Liver (tissue), 9 donors: ENCODE results near the gene ENPP3. TPM values are rescaled to one million over a fixed set of nuclear protein-coding genes. Genes with fewer than 3 reads are reported as not detected.

Experiments
- DNase-seq: peaks from one replicate; pipeline ENCODE4 v3.0.0-alpha.2; 2017; ENCODE audit warnings: low spot score
- H3K27ac ChIP-seq, 2 donors: one replicate each; pipeline ENCODE4 v1.7.0; 2013; ENCODE audit warnings: inconsistent platforms in 2 of 2, low read length in 2 of 2, control low read depth in 1 of 2, low read depth in 1 of 2, mild to moderate bottlenecking in 1 of 2
- H3K27me3 ChIP-seq, 4 donors: one replicate each; pipeline versions ENCODE4 v1.6.1 to v1.7.0; 2013; ENCODE audit warnings: low read length in 3 of 4, inconsistent platforms in 1 of 4, mild to moderate bottlenecking in 1 of 4, moderate library complexity in 1 of 4; ENCODE audit not compliant: control insufficient read depth in 4 of 4, insufficient read depth in 4 of 4
- H3K36me3 ChIP-seq, 4 donors: one replicate each; pipeline versions ENCODE4 v1.6.1 to v1.7.0; 2013; ENCODE audit warnings: low read length in 3 of 4, mild to moderate bottlenecking in 3 of 4, low read depth in 1 of 4, moderate library complexity in 1 of 4; ENCODE audit not compliant: control insufficient read depth in 4 of 4, insufficient read depth in 3 of 4
- H3K4me1 ChIP-seq, 4 donors: one replicate each; pipeline versions ENCODE4 v1.6.1 to v1.7.0; 2013; ENCODE audit warnings: low read length in 3 of 4, mild to moderate bottlenecking in 3 of 4, moderate library complexity in 1 of 4; ENCODE audit not compliant: control insufficient read depth in 4 of 4, insufficient read depth in 4 of 4
- H3K4me3 ChIP-seq, 3 donors: one replicate each; pipeline versions ENCODE4 v1.6.1 to v1.7.0; 2013; ENCODE audit warnings: low read length in 3 of 3, control low read depth in 1 of 3, low read depth in 1 of 3, mild to moderate bottlenecking in 1 of 3
- H3K9ac ChIP-seq, 2 donors: one replicate each; pipeline ENCODE4 v1.7.0; 2013; ENCODE audit warnings: low read length in 2 of 2, mild to moderate bottlenecking in 2 of 2, moderate library complexity in 2 of 2, control low read depth in 1 of 2, low read depth in 1 of 2
- H3K9me3 ChIP-seq, 4 donors: one replicate each; pipeline versions ENCODE4 v1.6.1 to v1.7.0; 2013; ENCODE audit warnings: low read length in 3 of 4; ENCODE audit not compliant: control insufficient read depth in 4 of 4
- ATF3 ChIP-seq: IDR thresholded peaks from 2 replicates; pipeline ENCODE4 v1.6.1; 2016; ENCODE audit warnings: antibody characterized with exemption
- CTCF ChIP-seq: fragments of 150-350 bp; IDR thresholded peaks from 2 replicates; pipeline ENCODE4 v1.5.1; 2017; ENCODE audit warnings: improper control_type of control experiment, low read depth, low read length; ENCODE audit not compliant: missing input control
- EGR1 ChIP-seq, 2 donors: IDR thresholded peaks; 2 replicates each; pipeline ENCODE4 v1.6.1; 2016 to 2018; ENCODE audit warnings: antibody characterized with exemption in 2 of 2, low read depth in 2 of 2
- FOXA1 ChIP-seq: IDR thresholded peaks from 2 replicates; pipeline ENCODE4 v1.6.1; 2016; ENCODE audit warnings: antibody characterized with exemption
- GABPA ChIP-seq, 2 donors: IDR thresholded peaks in 1 of 2; conservative IDR thresholded peaks in 1 of 2; 2 replicates each; pipeline ENCODE4 v1.6.1; 2016; ENCODE audit warnings: antibody characterized with exemption in 2 of 2, mild to moderate bottlenecking in 1 of 2, moderate library complexity in 1 of 2
- HNF4A ChIP-seq, 2 donors: conservative IDR thresholded peaks; 2 replicates each; pipeline ENCODE4 v1.6.1; 2016; ENCODE audit warnings: antibody characterized with exemption in 2 of 2, mild to moderate bottlenecking in 2 of 2
- HNF4G ChIP-seq: IDR thresholded peaks from 2 replicates; pipeline ENCODE4 v1.6.1; 2016; ENCODE audit warnings: antibody characterized with exemption
- MAX ChIP-seq: IDR thresholded peaks from 2 replicates; pipeline ENCODE4 v1.6.1; 2016; ENCODE audit warnings: antibody characterized with exemption
- NR2F2 ChIP-seq: IDR thresholded peaks from 2 replicates; pipeline ENCODE4 v1.6.1; 2016; ENCODE audit warnings: antibody characterized with exemption
- RAD21 ChIP-seq, 2 donors: IDR thresholded peaks; 2 replicates each; pipeline ENCODE4 v1.6.1; 2016; ENCODE audit warnings: antibody characterized with exemption in 2 of 2, mild to moderate bottlenecking in 2 of 2
- REST ChIP-seq: IDR thresholded peaks from 2 replicates; pipeline ENCODE4 v1.6.1; 2016; ENCODE audit warnings: antibody characterized with exemption, mild to moderate bottlenecking
- RXRA ChIP-seq, 2 donors: IDR thresholded peaks; 2 replicates each; pipeline ENCODE4 v1.6.1; 2017 to 2018; ENCODE audit warnings: antibody characterized with exemption in 2 of 2, mild to moderate bottlenecking in 1 of 2
- SP1 ChIP-seq: IDR thresholded peaks from 2 replicates; pipeline ENCODE4 v1.6.1; 2018; ENCODE audit warnings: antibody characterized with exemption, mild to moderate bottlenecking
- TAF1 ChIP-seq: conservative IDR thresholded peaks from 2 replicates; pipeline ENCODE4 v1.6.1; 2016; ENCODE audit warnings: antibody characterized with exemption, mild to moderate bottlenecking
- YY1 ChIP-seq: IDR thresholded peaks from 2 replicates; pipeline ENCODE4 v1.6.1; 2016; ENCODE audit warnings: antibody characterized with exemption, mild to moderate bottlenecking
- ZBTB33 ChIP-seq: IDR thresholded peaks from 2 replicates; pipeline ENCODE4 v1.6.1; 2016; ENCODE audit warnings: antibody characterized with exemption
- WGBS: extraction: QIAGEN DNeasy Blood & Tissue Kit; methylation state at CpG from one replicate; pipeline ENCODE4 v1.1.7; 2013; 5-methylcytosine and 5-hydroxymethylcytosine counted together
- polyA plus RNA-seq, 2 donors: library from polyadenylated mRNA; stranded (reverse) in 1 of 2; unstranded in 1 of 2; fragments of 200-250 nt in 1 of 2; fragments of >200 nt in 1 of 2; fragmentation: Nextera tagmentation in 1 of 2; extraction: Ambion mirVana in 1 of 2; gene quantifications; one replicate each; pipeline versions ENCODE4 v1.2.1 to v1.2.3, GENCODE V29; 2013 to 2015
- total RNA-seq, 2 donors: library from RNA; depleted of rRNA; stranded (reverse); fragments of >200 nt; gene quantifications; one replicate each; pipeline ENCODE4 v1.2.3, GENCODE V29; 2014
- donor health status: healthy.
- donor health status: healthy.
- donor health status: healthy.
- donor health status: healthy.
- donor health status: healthy.

ENPP3 gene
- total and polyA plus RNA-seq, 4 donors: 0.51 to 6.1 (median 1.1) TPM

- TF ChIP-seq CTCF (no peak), RXRA (IDR thresholded peaks at IDR 0.05) (no peak), RAD21 (IDR thresholded peaks at IDR 0.05) (no peak), TAF1 (no peak), GABPA (IDR thresholded peaks at IDR 0.05 in 1 of 2, conservative IDR thresholded peaks at IDR 0.05 in 1 of 2) (no peak), NR2F2 (no peak)
These were observed 118.5 kb downstream of the ENPP3 start (continued) for GRCh38 chr6:131755597-131755996.

- Histone ChIP-seq H3K36me3 (no peaks in the 10 kb centered on the region), H3K9me3 (no peaks in the 10 kb centered on the region), H3K4me3 (no peak overlapping the region), H3K9ac (no peak overlapping the region), H3K27me3 (no peaks in the 10 kb centered on the region), H3K27ac (no peak overlapping the region), H3K4me1 (no peaks in the 10 kb centered on the region)
- DNase-seq: no peak
- TF ChIP-seq RAD21 (IDR thresholded peaks at IDR 0.05) (no peak), NR2F2 (no peak), SP1 (no peak), ZBTB33 (no peak), GABPA (IDR thresholded peaks at IDR 0.05 in 1 of 2, conservative IDR thresholded peaks at IDR 0.05 in 1 of 2) (no peak), HNF4G (no peak), FOXA1 (no peak), EGR1 (IDR thresholded peaks at IDR 0.05; ENCODE audit: low read depth in 2 of 2) (no peak), MAX (no peak), HNF4A (conservative IDR thresholded peaks at IDR 0.05) (no peak), CTCF (no peak), RXRA (IDR thresholded peaks at IDR 0.05) (no peak), TAF1 (no peak), ATF3 (no peak), REST (no peak), YY1 (no peak)
- WGBS: 80% methylated on average over 2 of the region's 2 CpGs
These were observed 118.9 kb downstream of the ENPP3 start for GRCh38 chr6:131756039-131756438.
